GM23338 (cell line): ENCODE measurements around the gene PDIA6. TPM values are rescaled to one million over a fixed set of nuclear protein-coding genes. Genes with fewer than 3 reads are reported as not detected.
"Not testable (repeated sequence)": the region's sequence is repeated elsewhere in the genome, so short reads cannot be mapped to it uniquely, and the experiment has no call there.

Source experiments
- ATAC-seq: fragments of 200-7000 bp; cut with Tn5 transposase; 3 replicates; pipeline ENCODE4 v1.9.1; 2020
- DNase-seq: peaks from one replicate; pipeline ENCODE4 v3.0.0-alpha.2; 2015; ENCODE audit warnings: low spot score
- H2AFZ ChIP-seq: fragments of 200-600 bp; sonication (generic); 2 replicates; pipeline ENCODE4 v1.8.0; 2016; ENCODE audit warnings: antibody characterized with exemption, mild to moderate bottlenecking, moderate library complexity
- H3F3A ChIP-seq: fragments of 200-600 bp; sonication (generic); replicated peaks from 2 replicates; pipeline ENCODE4 v1.8.0; 2017; ENCODE audit warnings: antibody characterized with exemption, mixed run types, low read depth
- H3K27ac ChIP-seq: fragments of 200-600 bp; sonication (generic); 2 replicates; pipeline ENCODE4 v1.6.1; 2016; ENCODE audit warnings: low read depth
- H3K27me3 ChIP-seq: fragments of 200-600 bp; sonication (generic); 2 replicates; pipeline ENCODE4 v1.8.0; 2016; ENCODE audit warnings: mild to moderate bottlenecking, mixed run types, moderate library complexity; ENCODE audit not compliant: insufficient read depth
- H3K36me3 ChIP-seq: fragments of 200-600 bp; sonication (generic); 2 replicates; pipeline ENCODE4 v1.8.0; 2016; ENCODE audit warnings: mild to moderate bottlenecking; ENCODE audit not compliant: insufficient read depth
- H3K4me1 ChIP-seq: fragments of 200-600 bp; sonication (generic); 2 replicates; pipeline ENCODE4 v1.8.0; 2016; ENCODE audit warnings: mild to moderate bottlenecking, moderate library complexity; ENCODE audit not compliant: insufficient read depth
- H3K4me2 ChIP-seq: fragments of 200-600 bp; sonication (generic); 2 replicates; pipeline ENCODE4 v1.7.1; 2017; ENCODE audit warnings: mixed run types
- H3K4me3 ChIP-seq: fragments of 200-600 bp; sonication (generic); 2 replicates; pipeline ENCODE4 v1.6.1; 2016; ENCODE audit warnings: mixed run types
- H3K79me2 ChIP-seq: fragments of 200-600 bp; sonication (generic); replicated peaks from 2 replicates; pipeline ENCODE4 v1.8.0; 2017; ENCODE audit warnings: mild to moderate bottlenecking; ENCODE audit not compliant: insufficient read depth
- H3K9me2 ChIP-seq: fragments of 200-600 bp; sonication (generic); 2 replicates; pipeline ENCODE4 v1.8.0; 2017; ENCODE audit not compliant: insufficient read depth
- H4K20me1 ChIP-seq: fragments of 200-600 bp; sonication (generic); replicated peaks from 2 replicates; pipeline ENCODE4 v1.8.0; 2017; ENCODE audit warnings: mild to moderate bottlenecking; ENCODE audit not compliant: insufficient read depth
- H3K27ac Mint-ChIP-seq: 2 replicates; pipeline ENCODE4 v1.8.0; 2020; ENCODE audit warnings: inconsistent platforms, mild to moderate bottlenecking, moderate library complexity, mixed read lengths
- H3K27me3 Mint-ChIP-seq: 3 replicates; pipeline ENCODE4 v1.8.0; 2022; ENCODE audit warnings: low read depth, mild to moderate bottlenecking, moderate library complexity, mixed read lengths, inconsistent platforms; ENCODE audit not compliant: insufficient read depth, poor library complexity
- H3K36me3 Mint-ChIP-seq: 3 replicates; pipeline ENCODE4 v1.8.0; 2021; ENCODE audit warnings: low read depth, mild to moderate bottlenecking, inconsistent platforms, moderate library complexity, mixed read lengths
- H3K4me1 Mint-ChIP-seq: 3 replicates; pipeline ENCODE4 v1.8.0; 2020; ENCODE audit warnings: mild to moderate bottlenecking, inconsistent platforms, mixed read lengths
- H3K4me3 Mint-ChIP-seq: 3 replicates; pipeline ENCODE4 v1.8.0; 2021; ENCODE audit warnings: moderate library complexity, mild to moderate bottlenecking, inconsistent platforms, mixed read lengths
- H3K9me3 Mint-ChIP-seq: 3 replicates; pipeline ENCODE4 v1.8.0; 2020; ENCODE audit warnings: moderate library complexity, mild to moderate bottlenecking, inconsistent platforms, mixed read lengths
- CREB1 ChIP-seq: fragments of 250-450 bp; sonication (Bioruptor Pico); IDR thresholded peaks from 2 replicates; pipeline ENCODE4 v1.5.0; 2020; ENCODE audit warnings: low read depth, mild to moderate bottlenecking, moderate library complexity
- CTCF ChIP-seq, 2 experiments: fragments of 200-600 bp in 1 of 2; sonication (generic) in 1 of 2; conservative IDR thresholded peaks; 2 replicates each; pipeline versions ENCODE4 v1.5.1 to v1.6.1; 2016 to 2017; ENCODE audit warnings: antibody characterized with exemption in 2 of 2, low read depth in 2 of 2, mild to moderate bottlenecking in 2 of 2, moderate library complexity in 1 of 2
- ETS1 ChIP-seq: IDR thresholded peaks from 2 replicates; pipeline ENCODE4 v1.6.1; 2016; ENCODE audit warnings: antibody characterized with exemption
- EZH2 ChIP-seq: fragments of 200-600 bp; sonication (generic); IDR thresholded peaks from one replicate; pipeline ENCODE4 v1.8.0; 2017; ENCODE audit warnings: antibody characterized with exemption, mild to moderate bottlenecking, low read depth; ENCODE audit not compliant: unreplicated experiment
- NANOG ChIP-seq: IDR thresholded peaks from 2 replicates; pipeline ENCODE4 v1.6.1; 2016; ENCODE audit warnings: antibody characterized with exemption, borderline replicate concordance
- REST ChIP-seq: IDR thresholded peaks from one replicate; pipeline ENCODE4 v1.6.1; 2018; ENCODE audit warnings: antibody characterized with exemption; ENCODE audit not compliant: unreplicated experiment
- STAT1 ChIP-seq: IDR thresholded peaks from one replicate; pipeline ENCODE4 v1.6.1; 2016; ENCODE audit warnings: antibody characterized with exemption; ENCODE audit not compliant: unreplicated experiment
- ZNF331 ChIP-seq: fragments of 250-450 bp; sonication (Bioruptor Pico); IDR thresholded peaks from 2 replicates; pipeline ENCODE4 v1.5.0; 2020; ENCODE audit warnings: low read depth, mild to moderate bottlenecking, moderate library complexity
- ZNF462 ChIP-seq: fragments of 250-450 bp; sonication (Bioruptor Pico); IDR thresholded peaks from 2 replicates; pipeline ENCODE4 v1.5.0; 2020; ENCODE audit warnings: mild to moderate bottlenecking, moderate library complexity
- polyA plus RNA-seq: library from polyadenylated mRNA; unstranded; fragments of >200 nt; fragmentation: Nextera tagmentation; extraction: Ambion mirVana; gene quantifications from 2 replicates; pipeline ENCODE4 v1.2.1, GENCODE V29; 2016
- total RNA-seq: library from RNA; depleted of rRNA; stranded (reverse); fragments of >200 nt; shearing (Covaris generic); gene quantifications from 2 replicates; pipeline ENCODE4 v1.2.3, GENCODE V29; 2014

Gene PDIA6
- total and polyA plus RNA-seq, 2 experiments from 2014 or later: 331 to 382 TPM

GRCh38 chr2:10818984-10819383, 6.4 kb upstream of the PDIA6 start:
- Mint-ChIP-seq H3K4me1 (peaks cover 7% of the 10 kb centered on the region), H3K36me3 (no peaks in the 10 kb centered on the region), H3K27ac (no peak overlapping the region), H3K4me3 (no peak overlapping the region), H3K27me3 (peaks cover 6% of the 10 kb centered on the region), H3K9me3 (no peaks in the 10 kb centered on the region)
- Histone ChIP-seq H3K27ac (no peak overlapping the region), H3K4me3 (no peak overlapping the region), H3K27me3 (no peaks in the 10 kb centered on the region), H3F3A (peaks cover 5% of the 10 kb centered on the region; the same call in 1 of the 2 replicates), H4K20me1 (no peaks in the 10 kb centered on the region), H2AFZ (no peak overlapping the region), H3K4me2 (no peak overlapping the region), H3K4me1 (no peaks in the 10 kb centered on the region), H3K9me2 (no peaks in the 10 kb centered on the region), H3K79me2 (no peaks in the 10 kb centered on the region), H3K36me3 (no peaks in the 10 kb centered on the region)
- no peak for DNase-seq
- TF ChIP-seq REST (no peak), CTCF (conservative IDR thresholded peaks at IDR 0.05; ENCODE audit: low read depth in 2 of 2) (no peak), CREB1 (no peak), ZNF331 (CRISPR knock-in tag) (no peak), ZNF462 (no peak), EZH2 (no peak), NANOG (no peak), ETS1 (no peak), STAT1 (no peak)
- ATAC-seq: no peak

- not testable (repeated sequence) for ATAC-seq, H3F3A ChIP-seq, H3K36me3 Mint-ChIP-seq, H3K27ac Mint-ChIP-seq, H2AFZ ChIP-seq, H3K9me3 Mint-ChIP-seq, H3K4me3 Mint-ChIP-seq, H3K4me3 ChIP-seq, DNase-seq, H3K79me2 ChIP-seq, H3K4me1 Mint-ChIP-seq, H3K9me2 ChIP-seq, H3K4me2 ChIP-seq, H3K36me3 ChIP-seq, H3K27me3 ChIP-seq, H4K20me1 ChIP-seq, H3K27ac ChIP-seq, H3K4me1 ChIP-seq
- H3K27me3 Mint-ChIP-seq: peaks cover 10% of the 10 kb centered on the region
Observed at GRCh38 chr2:10818305-10818704, 5.7 kb upstream of the PDIA6 start.
